ENCODE results near the gene WDR49.

GRCh38 chr3:167572991-167573390 lies 80.8 kb downstream of the WDR49 start:
- no peak for TF ChIP-seq POLR2A (IDR thresholded peaks at IDR 0.05; ENCODE audit: low read length)
- TF ChIP-seq GATA1 (IDR thresholded peaks at IDR 0.05; ENCODE audit: low read depth, low read length): no peak
